Activated CD4-positive, alpha-beta T cell treated with anti-CD3 and anti-CD28 coated beads, Interleukin-2, amount 50 U/mL, for 48 hours (primary cell): ENCODE data around the gene U2AF2.

ENCODE experiments used
- DNase-seq, 2 experiments: peaks; one replicate each; pipeline ENCODE4 v3.0.0-alpha.2; 2020

U2AF2 gene

GRCh38 chr19:55654868-55655647 is at the start of gene U2AF2:
U2AF2 (plus strand) TSS chr19:55655035; CDS start chr19:55655105, 70 bp downstream.
- DNase-seq = peak; percentile 95 to 96

GRCh38 chr19:55605207-55605636 is 49.6 kb upstream of the U2AF2 start:
- DNase-seq = peak; percentile 99

- DNase-seq = peak; percentile 77 to 82
Observed at GRCh38 chr19:55605637-55606470, 49.0 kb upstream of the U2AF2 start, which contains the start of gene ZNF865. ZNF865 (plus strand) TSS chr19:55605647; CDS start chr19:55613619, 7,972 bp downstream.

- no peak for DNase-seq
Observed at GRCh38 chr19:55606471-55606787, 48.4 kb upstream of the U2AF2 start.

GRCh38 chr19:55606817-55607216 is 48.0 kb upstream of the U2AF2 start:
- DNase-seq = no peak

- DNase-seq = no peak
Observed at GRCh38 chr19:55609326-55609725, 45.5 kb upstream of the U2AF2 start.

- no peak for DNase-seq
Observed at GRCh38 chr19:55611300-55611982, 43.4 kb upstream of the U2AF2 start.

GRCh38 chr19:55611983-55612645 is 42.7 kb upstream of the U2AF2 start:
- DNase-seq = no peak

GRCh38 chr19:55613396-55613795 is 41.4 kb upstream of the U2AF2 start:
- no peak for DNase-seq

GRCh38 chr19:55613930-55614710 is 40.7 kb upstream of the U2AF2 start:
- no peak for DNase-seq

GRCh38 chr19:55614711-55615542 is 39.9 kb upstream of the U2AF2 start:
- no peak for DNase-seq

- no peak for DNase-seq
Observed at GRCh38 chr19:55615543-55616394, 39.1 kb upstream of the U2AF2 start.

- DNase-seq = no peak
Observed at GRCh38 chr19:55616395-55616875, 38.4 kb upstream of the U2AF2 start.

GRCh38 chr19:55617426-55617825 is 37.4 kb upstream of the U2AF2 start:
- no peak for DNase-seq

GRCh38 chr19:55618426-55618825 is 36.4 kb upstream of the U2AF2 start:
- no peak for DNase-seq

GRCh38 chr19:55619286-55619685 is 35.5 kb upstream of the U2AF2 start:
- DNase-seq = no peak

GRCh38 chr19:55620410-55621204 is 34.2 kb upstream of the U2AF2 start:
- peak in 1 of 2 experiments; percentile 22 for DNase-seq

- DNase-seq = no peak
Observed at GRCh38 chr19:55621205-55621672, 33.6 kb upstream of the U2AF2 start.
